SH-SY5Y (cell line): ENCODE measurements around the gene ZNF358.

Source experiments
- GATA2 ChIP-seq: IDR thresholded peaks from 2 replicates; pipeline ENCODE4 v1.6.1; 2011; ENCODE audit warnings: mild to moderate bottlenecking, low read depth, low read length
- GATA3 ChIP-seq: IDR thresholded peaks from 2 replicates; pipeline ENCODE4 v1.6.1; 2011; ENCODE audit warnings: low read depth, mild to moderate bottlenecking, low read length, moderate library complexity

Gene ZNF358

DNA sequence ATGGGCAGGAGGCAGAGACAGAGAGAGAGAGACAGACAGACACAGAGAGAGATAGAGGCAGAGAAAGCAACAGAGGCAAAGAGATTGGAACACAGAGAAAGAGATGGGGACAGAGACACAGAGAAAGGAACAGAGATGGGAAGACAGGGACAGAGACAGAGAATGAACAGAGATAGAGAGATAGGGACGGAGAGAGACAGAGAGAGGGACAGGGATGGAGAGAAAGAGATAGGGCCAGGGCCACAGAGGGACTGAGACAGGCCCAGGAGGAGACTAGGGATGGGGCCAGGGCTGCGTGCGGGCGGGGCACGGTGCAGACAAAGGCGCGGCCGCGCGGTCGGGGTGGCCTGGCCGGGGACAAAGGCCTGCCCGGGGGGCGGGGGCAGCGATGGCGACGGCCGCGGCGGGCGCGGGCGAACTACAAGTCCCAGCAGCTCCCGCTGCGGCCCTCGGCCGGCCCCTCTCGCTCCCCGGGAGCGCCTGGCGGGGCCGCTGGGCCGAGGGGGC lies at the start of gene ZNF358:
Gene ZNF358, plus strand, starts transcription at position 459 of the 507 bp plus-strand sequence. CDS start 3,140 bp downstream, outside the sequence.
- TF ChIP-seq GATA2 = no peak
- TF ChIP-seq GATA3 = no peak

GRCh38 chr19:7467009-7467989 lies 48.6 kb upstream of the ZNF358 start:
- TF ChIP-seq GATA3 (no peak), GATA2 (no peak)

GRCh38 chr19:7468840-7469239 lies 47.1 kb upstream of the ZNF358 start:
- TF ChIP-seq GATA3 (no peak), GATA2 (no peak)

DNA sequence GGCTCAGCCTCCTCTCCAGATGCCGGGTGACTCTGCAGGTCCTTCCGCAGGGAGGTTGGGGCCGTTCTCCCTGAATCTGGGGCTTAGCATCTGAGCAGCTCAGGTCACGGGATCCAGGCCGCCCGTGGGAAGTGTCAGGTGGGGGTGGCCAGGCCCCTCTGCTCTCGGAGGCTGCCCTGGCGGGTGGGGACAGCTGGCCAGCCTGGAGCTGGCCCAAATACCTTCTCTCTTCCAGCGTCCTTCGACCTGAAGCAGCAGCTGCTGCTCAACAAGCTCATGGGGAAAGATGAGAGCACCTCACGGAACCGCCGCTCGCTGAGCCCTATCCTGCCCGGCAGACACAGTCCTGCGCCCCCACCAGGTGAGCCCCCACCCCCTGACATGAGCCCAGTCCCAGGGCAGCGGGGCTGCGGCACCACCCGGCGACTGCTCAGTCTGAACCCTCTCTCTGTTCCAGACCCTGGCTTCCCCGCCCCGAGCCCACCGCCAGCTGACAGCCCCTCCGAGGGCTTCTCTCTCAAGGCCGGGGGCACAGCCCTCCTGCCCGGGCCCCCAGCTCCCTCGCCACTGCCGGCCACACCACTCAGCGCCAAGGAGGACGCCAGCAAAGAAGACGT lies 46.1 kb upstream of the ZNF358 start:
- TF ChIP-seq GATA3 (no peak), GATA2 (no peak)

GRCh38 chr19:7470540-7471305 lies 45.2 kb upstream of the ZNF358 start:
- TF ChIP-seq GATA2 = no peak
- TF ChIP-seq GATA3 = no peak

GRCh38 chr19:7471696-7472615 lies 43.9 kb upstream of the ZNF358 start:
- TF ChIP-seq GATA3 (no peak), GATA2 (no peak)

DNA sequence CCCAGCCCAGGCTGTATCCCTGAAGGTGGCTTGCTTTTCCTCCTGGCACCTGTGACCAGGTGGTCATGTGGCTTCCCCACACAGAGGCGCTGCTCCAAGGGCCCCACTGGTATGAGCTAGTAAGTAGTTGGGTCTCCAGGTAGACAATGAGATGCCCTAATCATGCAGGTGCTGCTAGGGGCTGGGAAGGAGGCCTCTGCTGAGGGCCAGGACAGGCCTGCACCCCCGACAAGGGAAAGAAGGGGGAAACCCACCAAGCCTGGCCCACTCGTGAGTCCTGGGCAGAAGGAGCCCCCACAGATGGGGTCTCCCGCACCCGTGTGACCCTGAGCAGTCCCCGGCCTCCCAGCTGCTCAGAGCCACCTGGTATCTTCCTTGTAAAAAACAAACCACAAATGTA lies 40.2 kb upstream of the ZNF358 start:
- TF ChIP-seq GATA2 (no peak), GATA3 (no peak)

DNA sequence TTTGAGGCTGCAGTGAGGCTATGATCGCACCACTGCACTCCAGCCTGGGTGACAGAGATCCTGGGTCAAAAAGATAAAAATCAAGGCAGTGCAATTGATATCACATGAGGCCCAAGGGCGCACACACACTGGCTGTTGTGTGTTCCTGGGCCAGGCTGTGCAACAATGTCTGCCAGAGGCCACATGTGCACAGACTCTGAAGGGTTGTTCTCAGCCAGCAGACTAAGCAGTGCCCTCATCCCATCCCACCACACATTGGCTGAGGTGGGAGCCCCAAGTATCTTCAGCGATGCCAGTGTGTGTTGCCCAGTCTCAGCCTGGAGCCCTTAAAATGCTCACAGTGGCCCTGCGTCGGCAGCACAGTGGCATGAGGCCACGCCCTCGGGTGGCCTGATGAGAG lies 39.7 kb upstream of the ZNF358 start:
- TF ChIP-seq GATA3 = no peak
- no peak; the same call in 1 of the 2 replicates for TF ChIP-seq GATA2

- TF ChIP-seq GATA2 (no peak), GATA3 (no peak)
Measured at GRCh38 chr19:7476777-7477494, 39.0 kb upstream of the ZNF358 start.

DNA sequence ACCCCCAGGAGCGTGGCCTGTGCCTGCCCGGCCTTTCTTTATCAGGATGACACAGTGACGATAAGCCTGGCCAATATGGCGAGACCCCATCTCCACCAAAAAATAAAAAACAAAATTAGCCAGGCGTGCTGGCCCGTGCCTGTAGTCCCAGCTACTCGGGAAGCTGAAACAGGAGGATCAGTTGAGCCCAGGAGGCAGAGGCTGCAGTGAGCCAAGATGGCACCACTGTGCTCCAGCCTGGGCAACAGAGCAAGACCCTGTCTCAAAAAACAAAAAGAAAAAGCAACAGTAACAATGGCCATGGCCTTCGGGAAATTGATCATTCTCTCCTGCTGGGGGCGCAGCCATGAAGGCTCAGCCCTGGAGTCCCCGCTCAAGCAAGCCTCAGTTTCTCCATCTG lies 38.1 kb upstream of the ZNF358 start:
- no peak for TF ChIP-seq GATA3

DNA sequence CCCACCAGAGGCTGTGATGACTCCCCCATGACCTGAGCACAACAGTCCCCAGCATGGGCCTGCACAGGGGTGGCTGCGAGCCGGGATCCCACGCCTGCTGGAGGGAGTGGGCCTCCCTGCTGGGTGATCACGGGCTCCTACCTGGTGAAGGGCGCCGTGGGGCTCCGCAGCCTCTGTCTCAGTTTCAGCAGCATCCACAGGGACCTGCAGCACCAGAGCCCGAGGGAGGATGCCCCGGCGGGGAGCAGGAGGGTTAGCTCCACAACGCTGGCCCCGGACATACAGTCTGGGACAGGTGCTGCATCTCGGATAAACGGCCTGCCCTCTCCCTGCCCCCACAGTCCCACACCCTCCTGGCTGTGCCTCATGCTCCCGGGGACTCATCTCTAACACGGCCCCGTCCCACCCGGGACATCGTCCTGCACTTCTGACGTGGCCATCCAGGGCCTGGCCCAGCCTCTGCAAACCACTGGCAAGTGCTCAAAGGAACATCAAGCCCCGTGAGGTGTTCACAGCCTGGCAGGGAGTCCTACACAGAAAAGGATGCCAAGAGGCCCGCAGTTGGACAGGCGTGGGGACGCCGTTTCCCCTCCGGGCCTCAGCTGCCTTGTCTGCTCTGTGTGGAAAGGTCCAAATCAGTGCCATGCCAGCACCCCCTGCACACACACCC lies 37.6 kb upstream of the ZNF358 start:
- no peak for TF ChIP-seq GATA3
- no peak for TF ChIP-seq GATA2

DNA sequence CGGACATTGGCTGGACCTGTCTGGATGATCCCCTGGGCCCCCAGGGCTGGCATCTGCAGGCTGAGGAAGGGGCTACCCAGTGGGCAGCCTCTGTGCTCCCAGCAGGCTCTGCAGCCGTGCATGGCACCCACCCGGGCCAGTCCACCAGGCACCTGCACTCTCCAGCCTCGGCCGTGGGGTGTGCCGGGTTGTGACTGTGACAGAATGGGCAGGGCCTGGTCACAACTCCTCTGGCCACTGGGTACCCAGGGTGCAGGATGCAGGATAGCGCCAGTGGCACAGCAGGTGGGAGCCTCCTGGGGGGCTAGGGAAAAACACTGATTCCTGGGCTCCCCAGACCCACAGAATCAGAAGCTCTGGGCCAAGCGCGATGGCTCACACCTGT lies 37.1 kb upstream of the ZNF358 start:
- TF ChIP-seq GATA2 = no peak
- no peak for TF ChIP-seq GATA3
